HEK293 (cell line): ENCODE results near the gene AP1B1.
A peak's percentile ranks its signal among the peaks of the same experiment; 100 is the strongest.

Experiments used
- ATF2 ChIP-seq: fragments of 450-650 bp; formaldehyde crosslinking; IDR thresholded peaks from 2 replicates; pipeline ENCODE4 v1.5.1; 2016; ENCODE audit warnings: missing biosample characterization, missing genetic modification characterization, low read depth
- CTCF ChIP-seq: fragments of 450-650 bp; formaldehyde crosslinking; IDR thresholded peaks from 2 replicates; pipeline ENCODE4 v1.5.1; 2016; ENCODE audit warnings: missing biosample characterization, missing genetic modification characterization
- RBAK ChIP-seq: fragments of 450-650 bp; formaldehyde crosslinking; IDR thresholded peaks from 2 replicates; pipeline ENCODE4 v1.5.1; 2016; ENCODE audit warnings: missing biosample characterization, missing genetic modification characterization
- WT1 ChIP-seq: fragments of 450-650 bp; formaldehyde crosslinking; IDR thresholded peaks from 2 replicates; pipeline ENCODE4 v1.5.1; 2016; ENCODE audit warnings: missing biosample characterization, missing genetic modification characterization
- ZBTB26 ChIP-seq: fragments of 450-650 bp; formaldehyde crosslinking; optimal IDR thresholded peaks from 2 replicates; pipeline ENCODE3; 2016; ENCODE audit warnings: missing biosample characterization, mild to moderate bottlenecking, missing genetic modification characterization
- ZFP3 ChIP-seq: fragments of 450-650 bp; formaldehyde crosslinking; IDR thresholded peaks from 2 replicates; pipeline ENCODE4 v1.5.1; 2016; ENCODE audit warnings: low read depth, missing biosample characterization, missing genetic modification characterization
- ZNF214 ChIP-seq: fragments of 450-650 bp; formaldehyde crosslinking; IDR thresholded peaks from 2 replicates; pipeline ENCODE4 v1.5.1; 2017; ENCODE audit warnings: missing biosample characterization, mild to moderate bottlenecking, missing genetic modification characterization, borderline replicate concordance
- ZNF24 ChIP-seq: fragments of 450-650 bp; formaldehyde crosslinking; IDR thresholded peaks from 2 replicates; pipeline ENCODE4 v1.5.1; 2016; ENCODE audit warnings: missing biosample characterization, missing genetic modification characterization
- ZNF37A ChIP-seq: fragments of 450-650 bp; IDR thresholded peaks from 2 replicates; pipeline ENCODE4 v1.5.1; 2018; ENCODE audit warnings: missing biosample characterization, missing genetic modification characterization
- ZNF623 ChIP-seq: fragments of 450-650 bp; formaldehyde crosslinking; IDR thresholded peaks from 2 replicates; pipeline ENCODE4 v1.5.1; 2016; ENCODE audit warnings: missing biosample characterization, missing genetic modification characterization
- ZNF768 ChIP-seq: fragments of 450-650 bp; formaldehyde crosslinking; IDR thresholded peaks from 2 replicates; pipeline ENCODE4 v1.5.1; 2018; ENCODE audit warnings: missing biosample characterization, mild to moderate bottlenecking, missing genetic modification characterization
- ZSCAN5A ChIP-seq: fragments of 450-650 bp; formaldehyde crosslinking; IDR thresholded peaks from 2 replicates; pipeline ENCODE4 v1.5.1; 2016; ENCODE audit warnings: missing biosample characterization, missing genetic modification characterization

- TF ChIP-seq CTCF (tag by site-specific recombination) (no peak), ATF2 (tag by site-specific recombination) (no peak), ZBTB26 (tag by site-specific recombination) (no peak), ZNF623 (peak; percentile 98), ZNF768 (no peak), WT1 (tag by site-specific recombination) (no peak), ZSCAN5A (no peak), ZNF24 (tag by site-specific recombination) (no peak), RBAK (tag by site-specific recombination) (no peak), ZFP3 (no peak), ZNF214 (no peak), ZNF37A (tag by site-specific recombination) (no peak)
These were observed 7.5 kb downstream of the AP1B1 start for GRCh38 chr22:29380856-29381255.
